HL-60 (cell line): ENCODE results near the gene ZFAND6.

Source experiments
- GABPA ChIP-seq: IDR thresholded peaks from 2 replicates; pipeline ENCODE4 v1.6.1; 2012; ENCODE audit warnings: low read depth
- POLR2AphosphoS5 ChIP-seq: IDR thresholded peaks from 2 replicates; pipeline ENCODE4 v1.6.1; 2012; ENCODE audit warnings: low read depth
- SPI1 ChIP-seq: IDR thresholded peaks from 2 replicates; pipeline ENCODE4 v1.6.1; 2012; ENCODE audit warnings: low read depth, mild to moderate bottlenecking, borderline replicate concordance
- TF ChIP-seq, protein P1 (sequence below): IDR thresholded peaks from one replicate; pipeline ENCODE4 v1.5.1; 2011; ENCODE audit warnings: low read length, control low read depth, inconsistent platforms; ENCODE audit not compliant: insufficient read depth
- TF ChIP-seq, protein P2 (sequence below): IDR thresholded peaks from 2 replicates; pipeline ENCODE4 v1.6.1; 2012; ENCODE audit warnings: low read depth; ENCODE audit not compliant: insufficient replicate concordance

DNA sequence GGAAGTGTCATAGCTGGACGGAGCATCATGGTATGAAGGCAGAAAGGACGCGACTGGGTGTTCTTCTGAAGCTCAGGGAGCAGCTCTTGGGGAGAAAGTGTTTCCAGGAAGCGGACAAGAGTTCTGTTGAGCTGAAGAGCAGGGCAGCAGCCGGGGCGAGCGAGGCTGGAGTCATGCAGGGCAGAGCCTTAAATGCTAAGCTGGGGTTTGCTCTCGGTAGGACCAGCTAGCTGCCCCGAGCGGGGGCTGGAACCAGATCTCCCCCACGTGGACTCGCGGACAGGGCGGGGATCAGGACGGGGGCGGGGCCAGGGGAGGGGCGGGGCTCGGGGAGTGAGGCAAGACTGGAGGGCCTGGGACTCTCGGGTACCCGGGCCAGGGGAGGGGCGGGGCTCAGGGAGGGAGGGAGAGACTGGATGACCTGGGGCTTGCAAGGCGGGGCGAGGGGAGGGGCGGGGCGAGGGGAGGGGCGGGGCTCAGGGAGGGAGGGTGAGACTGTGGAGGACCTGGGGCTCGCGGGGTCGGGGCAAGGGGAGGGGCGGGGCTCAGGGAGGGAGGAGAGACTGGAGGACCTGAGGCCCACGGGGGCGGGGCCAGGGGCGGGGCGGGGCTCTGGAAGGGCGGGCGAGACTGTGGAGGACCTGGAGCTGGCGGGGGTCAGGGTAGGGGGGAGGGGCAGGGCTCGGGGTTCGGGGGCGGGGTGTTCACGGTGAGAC lies 92.9 kb downstream of the ZFAND6 start:
- TF ChIP-seq, protein P1, sequence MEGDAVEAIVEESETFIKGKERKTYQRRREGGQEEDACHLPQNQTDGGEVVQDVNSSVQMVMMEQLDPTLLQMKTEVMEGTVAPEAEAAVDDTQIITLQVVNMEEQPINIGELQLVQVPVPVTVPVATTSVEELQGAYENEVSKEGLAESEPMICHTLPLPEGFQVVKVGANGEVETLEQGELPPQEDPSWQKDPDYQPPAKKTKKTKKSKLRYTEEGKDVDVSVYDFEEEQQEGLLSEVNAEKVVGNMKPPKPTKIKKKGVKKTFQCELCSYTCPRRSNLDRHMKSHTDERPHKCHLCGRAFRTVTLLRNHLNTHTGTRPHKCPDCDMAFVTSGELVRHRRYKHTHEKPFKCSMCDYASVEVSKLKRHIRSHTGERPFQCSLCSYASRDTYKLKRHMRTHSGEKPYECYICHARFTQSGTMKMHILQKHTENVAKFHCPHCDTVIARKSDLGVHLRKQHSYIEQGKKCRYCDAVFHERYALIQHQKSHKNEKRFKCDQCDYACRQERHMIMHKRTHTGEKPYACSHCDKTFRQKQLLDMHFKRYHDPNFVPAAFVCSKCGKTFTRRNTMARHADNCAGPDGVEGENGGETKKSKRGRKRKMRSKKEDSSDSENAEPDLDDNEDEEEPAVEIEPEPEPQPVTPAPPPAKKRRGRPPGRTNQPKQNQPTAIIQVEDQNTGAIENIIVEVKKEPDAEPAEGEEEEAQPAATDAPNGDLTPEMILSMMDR, result no peak
- TF ChIP-seq POLR2AphosphoS5, result 0 out of 2 replicates have a peak, but pooled peaks have one; percentile 11
- TF ChIP-seq, protein P2, sequence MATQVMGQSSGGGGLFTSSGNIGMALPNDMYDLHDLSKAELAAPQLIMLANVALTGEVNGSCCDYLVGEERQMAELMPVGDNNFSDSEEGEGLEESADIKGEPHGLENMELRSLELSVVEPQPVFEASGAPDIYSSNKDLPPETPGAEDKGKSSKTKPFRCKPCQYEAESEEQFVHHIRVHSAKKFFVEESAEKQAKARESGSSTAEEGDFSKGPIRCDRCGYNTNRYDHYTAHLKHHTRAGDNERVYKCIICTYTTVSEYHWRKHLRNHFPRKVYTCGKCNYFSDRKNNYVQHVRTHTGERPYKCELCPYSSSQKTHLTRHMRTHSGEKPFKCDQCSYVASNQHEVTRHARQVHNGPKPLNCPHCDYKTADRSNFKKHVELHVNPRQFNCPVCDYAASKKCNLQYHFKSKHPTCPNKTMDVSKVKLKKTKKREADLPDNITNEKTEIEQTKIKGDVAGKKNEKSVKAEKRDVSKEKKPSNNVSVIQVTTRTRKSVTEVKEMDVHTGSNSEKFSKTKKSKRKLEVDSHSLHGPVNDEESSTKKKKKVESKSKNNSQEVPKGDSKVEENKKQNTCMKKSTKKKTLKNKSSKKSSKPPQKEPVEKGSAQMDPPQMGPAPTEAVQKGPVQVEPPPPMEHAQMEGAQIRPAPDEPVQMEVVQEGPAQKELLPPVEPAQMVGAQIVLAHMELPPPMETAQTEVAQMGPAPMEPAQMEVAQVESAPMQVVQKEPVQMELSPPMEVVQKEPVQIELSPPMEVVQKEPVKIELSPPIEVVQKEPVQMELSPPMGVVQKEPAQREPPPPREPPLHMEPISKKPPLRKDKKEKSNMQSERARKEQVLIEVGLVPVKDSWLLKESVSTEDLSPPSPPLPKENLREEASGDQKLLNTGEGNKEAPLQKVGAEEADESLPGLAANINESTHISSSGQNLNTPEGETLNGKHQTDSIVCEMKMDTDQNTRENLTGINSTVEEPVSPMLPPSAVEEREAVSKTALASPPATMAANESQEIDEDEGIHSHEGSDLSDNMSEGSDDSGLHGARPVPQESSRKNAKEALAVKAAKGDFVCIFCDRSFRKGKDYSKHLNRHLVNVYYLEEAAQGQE, result no peak
- no peak for TF ChIP-seq SPI1
- no peak for TF ChIP-seq GABPA
